IPS-18a (cell line): Measurements from ENCODE around the gene CHD5.

Experiments
- H3K27ac ChIP-seq: one replicate; pipeline ENCODE4 v1.5.1; 2013; ENCODE audit warnings: low read length
- H3K27me3 ChIP-seq: one replicate; pipeline ENCODE4 v1.6.1; 2013; ENCODE audit warnings: mild to moderate bottlenecking, low read length; ENCODE audit not compliant: control insufficient read depth, insufficient read depth
- H3K36me3 ChIP-seq: one replicate; pipeline ENCODE4 v1.6.1; 2013; ENCODE audit warnings: low read depth, low read length; ENCODE audit not compliant: control insufficient read depth
- H3K4me1 ChIP-seq: one replicate; pipeline ENCODE4 v1.6.1; 2013; ENCODE audit warnings: low read depth, low read length; ENCODE audit not compliant: control insufficient read depth
- H3K4me3 ChIP-seq: one replicate; pipeline ENCODE4 v1.5.1; 2013; ENCODE audit warnings: low read length
- H3K9ac ChIP-seq: one replicate; pipeline ENCODE4 v1.6.1; 2013; ENCODE audit warnings: mild to moderate bottlenecking, low read length, moderate library complexity
- H3K9me3 ChIP-seq: one replicate; pipeline ENCODE4 v1.6.1; 2013; ENCODE audit warnings: low read depth, low read length; ENCODE audit not compliant: control insufficient read depth

The CHD5 gene

GRCh38 chr1:6148497-6149241, 31.5 kb downstream of the CHD5 start:
- H3K9me3 ChIP-seq: no peaks in the 10 kb centered on the region
- no peaks in the 10 kb centered on the region for H3K36me3 ChIP-seq
- H3K4me3 ChIP-seq: peak overlapping the region; percentile 39
- no peaks in the 10 kb centered on the region for H3K4me1 ChIP-seq
- peaks cover 25% of the 10 kb centered on the region for H3K27me3 ChIP-seq
- no peak overlapping the region for H3K9ac ChIP-seq
- H3K27ac ChIP-seq: no peak overlapping the region

GRCh38 chr1:6145864-6146410, 34.2 kb downstream of the CHD5 start:
- Histone ChIP-seq H3K4me1 (no peaks in the 10 kb centered on the region), H3K4me3 (no peak overlapping the region), H3K27ac (no peak overlapping the region), H3K9me3 (no peaks in the 10 kb centered on the region), H3K9ac (no peak overlapping the region), H3K36me3 (no peaks in the 10 kb centered on the region), H3K27me3 (peaks cover 25% of the 10 kb centered on the region)

GRCh38 chr1:6145396-6145750, 34.7 kb downstream of the CHD5 start:
- no peak overlapping the region for H3K9ac ChIP-seq
- no peaks in the 10 kb centered on the region for H3K4me1 ChIP-seq
- peaks cover 25% of the 10 kb centered on the region for H3K27me3 ChIP-seq
- H3K4me3 ChIP-seq: no peak overlapping the region
- H3K9me3 ChIP-seq: no peaks in the 10 kb centered on the region
- H3K36me3 ChIP-seq: no peaks in the 10 kb centered on the region
- no peak overlapping the region for H3K27ac ChIP-seq

GRCh38 chr1:6144647-6145395, 35.3 kb downstream of the CHD5 start:
- no peak overlapping the region for H3K9ac ChIP-seq
- H3K9me3 ChIP-seq: no peaks in the 10 kb centered on the region
- H3K4me1 ChIP-seq: no peaks in the 10 kb centered on the region
- H3K27ac ChIP-seq: no peak overlapping the region
- H3K36me3 ChIP-seq: no peaks in the 10 kb centered on the region
- peaks cover 24% of the 10 kb centered on the region for H3K27me3 ChIP-seq
- H3K4me3 ChIP-seq: no peak overlapping the region

GRCh38 chr1:6144175-6144574, 35.9 kb downstream of the CHD5 start:
- H3K27ac ChIP-seq: no peak overlapping the region
- H3K9me3 ChIP-seq: no peaks in the 10 kb centered on the region
- peaks cover 17% of the 10 kb centered on the region for H3K27me3 ChIP-seq
- no peak overlapping the region for H3K4me3 ChIP-seq
- no peak overlapping the region for H3K9ac ChIP-seq
- no peaks in the 10 kb centered on the region for H3K36me3 ChIP-seq
- H3K4me1 ChIP-seq: no peaks in the 10 kb centered on the region

GRCh38 chr1:6143395-6143794, 36.7 kb downstream of the CHD5 start:
- Histone ChIP-seq H3K36me3 (no peaks in the 10 kb centered on the region), H3K9ac (no peak overlapping the region), H3K27ac (no peak overlapping the region), H3K9me3 (no peaks in the 10 kb centered on the region), H3K4me3 (no peak overlapping the region), H3K4me1 (no peaks in the 10 kb centered on the region), H3K27me3 (peaks cover 12% of the 10 kb centered on the region)

- no peaks in the 10 kb centered on the region for H3K4me1 ChIP-seq
- no peak overlapping the region for H3K4me3 ChIP-seq
- no peaks in the 10 kb centered on the region for H3K9me3 ChIP-seq
- H3K36me3 ChIP-seq: no peaks in the 10 kb centered on the region
- H3K9ac ChIP-seq: no peak overlapping the region
- no peak overlapping the region for H3K27ac ChIP-seq
- H3K27me3 ChIP-seq: peaks cover 5% of the 10 kb centered on the region
These were observed 37.4 kb downstream of the CHD5 start for GRCh38 chr1:6142734-6143133.

- H3K27ac ChIP-seq: no peak overlapping the region
- H3K9ac ChIP-seq: no peak overlapping the region
- H3K27me3 ChIP-seq: no peaks in the 10 kb centered on the region
- H3K36me3 ChIP-seq: no peaks in the 10 kb centered on the region
- no peaks in the 10 kb centered on the region for H3K4me1 ChIP-seq
- no peak overlapping the region for H3K4me3 ChIP-seq
- no peaks in the 10 kb centered on the region for H3K9me3 ChIP-seq
These were observed 38.0 kb downstream of the CHD5 start for GRCh38 chr1:6142036-6142621.

- Histone ChIP-seq H3K4me1 (no peaks in the 10 kb centered on the region), H3K9me3 (no peaks in the 10 kb centered on the region), H3K27me3 (no peaks in the 10 kb centered on the region), H3K36me3 (no peaks in the 10 kb centered on the region), H3K27ac (no peak overlapping the region), H3K9ac (no peak overlapping the region), H3K4me3 (no peak overlapping the region)
These were observed 38.5 kb downstream of the CHD5 start for GRCh38 chr1:6141592-6141991.

- no peak overlapping the region for H3K9ac ChIP-seq
- H3K4me1 ChIP-seq: no peaks in the 10 kb centered on the region
- H3K27ac ChIP-seq: no peak overlapping the region
- no peaks in the 10 kb centered on the region for H3K9me3 ChIP-seq
- no peaks in the 10 kb centered on the region for H3K27me3 ChIP-seq
- no peaks in the 10 kb centered on the region for H3K36me3 ChIP-seq
- H3K4me3 ChIP-seq: no peak overlapping the region
These were observed 39.7 kb downstream of the CHD5 start for GRCh38 chr1:6140413-6140812.

- Histone ChIP-seq H3K4me3 (no peak overlapping the region), H3K27ac (no peak overlapping the region), H3K9ac (no peak overlapping the region), H3K36me3 (no peaks in the 10 kb centered on the region), H3K9me3 (no peaks in the 10 kb centered on the region), H3K27me3 (no peaks in the 10 kb centered on the region), H3K4me1 (no peaks in the 10 kb centered on the region)
These were observed 42.4 kb downstream of the CHD5 start for GRCh38 chr1:6137758-6138157.
